K562 (cell line): Measurements from ENCODE around the gene SHISA8. TPM values are rescaled to one million over a fixed set of nuclear protein-coding genes. Genes with fewer than 3 reads are reported as not detected.
A peak's percentile ranks its signal among the peaks of the same experiment; 100 is the strongest.

ENCODE experiments used
- BCOR ChIP-seq: fragments of 450-650 bp; IDR thresholded peaks from 2 replicates; pipeline ENCODE4 v1.6.1; 2016
- CHAMP1 ChIP-seq: fragments of 450-650 bp; IDR thresholded peaks from 2 replicates; pipeline ENCODE4 v1.6.1; 2016; ENCODE audit warnings: mild to moderate bottlenecking
- E2F3 ChIP-seq: fragments of 250-450 bp; sonication (Bioruptor Pico); IDR thresholded peaks from 2 replicates; pipeline ENCODE4 v1.4.0; 2020; ENCODE audit warnings: mild to moderate bottlenecking
- KDM5B ChIP-seq: fragments of 200-600 bp; sonication (generic); IDR thresholded peaks from 2 replicates; pipeline ENCODE4 v1.6.1; 2012; ENCODE audit warnings: low read depth, mild to moderate bottlenecking, moderate library complexity, low read length, control low read depth, inconsistent platforms; ENCODE audit not compliant: insufficient replicate concordance
- KLF13 ChIP-seq: fragments of 450-650 bp; IDR thresholded peaks from 2 replicates; pipeline ENCODE4 v1.6.1; 2016; ENCODE audit warnings: missing genetic modification characterization, low read depth, mild to moderate bottlenecking, missing compliant biosample characterization, moderate library complexity, borderline replicate concordance
- LARP7 ChIP-seq: fragments of 450-650 bp; IDR thresholded peaks from 2 replicates; pipeline ENCODE4 v1.6.1; 2016
- MYNN ChIP-seq, 2 experiments: sonication (generic); formaldehyde crosslinking in 1 of 2; IDR thresholded peaks; 2 replicates each; pipeline versions ENCODE4 v1.5.0 to v1.6.1; 2016 to 2020; ENCODE audit warnings: antibody characterized with exemption in 1 of 2, missing genetic modification reagents in 1 of 2
- NFATC3 ChIP-seq: fragments of 450-650 bp; IDR thresholded peaks from 2 replicates; pipeline ENCODE4 v1.6.1; 2017; ENCODE audit warnings: mild to moderate bottlenecking
- NFE2 ChIP-seq: IDR thresholded peaks from 2 replicates; pipeline ENCODE4 v1.6.1; 2014; ENCODE audit warnings: antibody characterized with exemption, low read depth
- POU5F1 ChIP-seq: fragments of 150-350 bp; IDR thresholded peaks from 2 replicates; pipeline ENCODE4 v1.6.1; 2014; ENCODE audit warnings: borderline replicate concordance, low read length, low read depth, mild to moderate bottlenecking; ENCODE audit not compliant: partially characterized antibody
- SAFB2 ChIP-seq: fragments of 200-400 bp; formaldehyde crosslinking; IDR thresholded peaks from 2 replicates; pipeline ENCODE4 v1.6.1; 2018; ENCODE audit warnings: borderline replicate concordance, low read length, low read depth, moderate library complexity; ENCODE audit not compliant: severe bottlenecking
- SMAD4 ChIP-seq: fragments of 250-450 bp; sonication (Bioruptor Pico); conservative IDR thresholded peaks from 2 replicates; pipeline ENCODE4 v1.8.0; 2021; ENCODE audit warnings: inconsistent platforms, mild to moderate bottlenecking, moderate library complexity
- SRSF3 ChIP-seq: fragments of 200-400 bp; formaldehyde crosslinking; IDR thresholded peaks from 2 replicates; pipeline ENCODE4 v1.6.1; 2016; ENCODE audit warnings: mild to moderate bottlenecking, low read length, moderate library complexity; ENCODE audit not compliant: insufficient read depth
- ZBTB5 ChIP-seq: fragments of 450-650 bp; IDR thresholded peaks from 2 replicates; pipeline ENCODE4 v1.6.1; 2017; ENCODE audit warnings: antibody characterized with exemption
- ZNF239 ChIP-seq: fragments of 250-450 bp; sonication (Bioruptor Pico); IDR thresholded peaks from 2 replicates; pipeline ENCODE4 v1.4.0; 2020; ENCODE audit warnings: mild to moderate bottlenecking
- polyA plus RNA-seq, 8 experiments: library from polyadenylated mRNA; depleted of rRNA in 4 of 8; stranded (reverse) in 5 of 8; unstranded in 3 of 8; fragments of >200 nt; fragmentation: Nextera tagmentation in 2 of 8; fragmentation: Illumina TruSeq in 1 of 8; extraction: Ambion mirVana in 2 of 8; extraction: Trizol in 1 of 8; gene quantifications; 2 replicates each; pipeline versions ENCODE4 v1.2.1 to v1.2.3, GENCODE V29; 2011 to 2014; ENCODE audit warnings: inconsistent platforms in 1 of 8, missing spikeins in 1 of 8
- total RNA-seq, 7 experiments: library from RNA; depleted of rRNA in 6 of 7; stranded (reverse); fragments of >200 nt in 6 of 7; fragmentation: Illumina TruSeq in 2 of 7; extraction: Trizol in 2 of 7; gene quantifications; 2 replicates each; pipeline versions ENCODE4 v1.2.1 to v1.2.3, GENCODE V29; 2011 to 2021; ENCODE audit warnings: low replicate concordance in 1 of 7
- TF ChIP-seq, protein P1 (sequence below): IDR thresholded peaks from 2 replicates; pipeline ENCODE4 v1.6.1; 2014; ENCODE audit warnings: antibody characterized with exemption
- TF ChIP-seq, protein P2 (sequence below): fragments of 450-650 bp; IDR thresholded peaks from 2 replicates; pipeline ENCODE4 v1.7.0; 2016; ENCODE audit warnings: borderline replicate concordance
- TF ChIP-seq, protein P3 (sequence below): fragments of 250-450 bp; sonication (Bioruptor Pico); IDR thresholded peaks from 2 replicates; pipeline ENCODE4 v1.4.0; 2020; ENCODE audit warnings: mild to moderate bottlenecking, moderate library complexity

SHISA8 gene
- total and polyA plus RNA-seq, 9 of the 15 experiments (the other 6 are each of a cell fraction or from before 2014, with no cell fraction given): 0.07 to 3.3 (median 1.1) TPM; not detected in 4

- no peak for TF ChIP-seq SRSF3
- TF ChIP-seq, protein P1, sequence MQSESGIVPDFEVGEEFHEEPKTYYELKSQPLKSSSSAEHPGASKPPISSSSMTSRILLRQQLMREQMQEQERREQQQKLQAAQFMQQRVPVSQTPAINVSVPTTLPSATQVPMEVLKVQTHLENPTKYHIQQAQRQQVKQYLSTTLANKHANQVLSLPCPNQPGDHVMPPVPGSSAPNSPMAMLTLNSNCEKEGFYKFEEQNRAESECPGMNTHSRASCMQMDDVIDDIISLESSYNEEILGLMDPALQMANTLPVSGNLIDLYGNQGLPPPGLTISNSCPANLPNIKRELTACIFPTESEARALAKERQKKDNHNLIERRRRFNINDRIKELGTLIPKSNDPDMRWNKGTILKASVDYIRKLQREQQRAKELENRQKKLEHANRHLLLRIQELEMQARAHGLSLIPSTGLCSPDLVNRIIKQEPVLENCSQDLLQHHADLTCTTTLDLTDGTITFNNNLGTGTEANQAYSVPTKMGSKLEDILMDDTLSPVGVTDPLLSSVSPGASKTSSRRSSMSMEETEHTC: 0 out of 2 replicates have a peak, but pooled peaks have one; percentile 27
- no peak for TF ChIP-seq ZBTB5
- peak; percentile 76; the same call in 1 of the 2 replicates for TF ChIP-seq KLF13 (tag)
- TF ChIP-seq SAFB2: no peak
- 0 out of 2 replicates have a peak, but pooled peaks have one; percentile 15 for TF ChIP-seq SMAD4 (CRISPR knock-in tag)
- TF ChIP-seq, protein P2, sequence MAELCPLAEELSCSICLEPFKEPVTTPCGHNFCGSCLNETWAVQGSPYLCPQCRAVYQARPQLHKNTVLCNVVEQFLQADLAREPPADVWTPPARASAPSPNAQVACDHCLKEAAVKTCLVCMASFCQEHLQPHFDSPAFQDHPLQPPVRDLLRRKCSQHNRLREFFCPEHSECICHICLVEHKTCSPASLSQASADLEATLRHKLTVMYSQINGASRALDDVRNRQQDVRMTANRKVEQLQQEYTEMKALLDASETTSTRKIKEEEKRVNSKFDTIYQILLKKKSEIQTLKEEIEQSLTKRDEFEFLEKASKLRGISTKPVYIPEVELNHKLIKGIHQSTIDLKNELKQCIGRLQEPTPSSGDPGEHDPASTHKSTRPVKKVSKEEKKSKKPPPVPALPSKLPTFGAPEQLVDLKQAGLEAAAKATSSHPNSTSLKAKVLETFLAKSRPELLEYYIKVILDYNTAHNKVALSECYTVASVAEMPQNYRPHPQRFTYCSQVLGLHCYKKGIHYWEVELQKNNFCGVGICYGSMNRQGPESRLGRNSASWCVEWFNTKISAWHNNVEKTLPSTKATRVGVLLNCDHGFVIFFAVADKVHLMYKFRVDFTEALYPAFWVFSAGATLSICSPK: no peak; the same call in 1 of the 2 replicates
- TF ChIP-seq, protein P3, sequence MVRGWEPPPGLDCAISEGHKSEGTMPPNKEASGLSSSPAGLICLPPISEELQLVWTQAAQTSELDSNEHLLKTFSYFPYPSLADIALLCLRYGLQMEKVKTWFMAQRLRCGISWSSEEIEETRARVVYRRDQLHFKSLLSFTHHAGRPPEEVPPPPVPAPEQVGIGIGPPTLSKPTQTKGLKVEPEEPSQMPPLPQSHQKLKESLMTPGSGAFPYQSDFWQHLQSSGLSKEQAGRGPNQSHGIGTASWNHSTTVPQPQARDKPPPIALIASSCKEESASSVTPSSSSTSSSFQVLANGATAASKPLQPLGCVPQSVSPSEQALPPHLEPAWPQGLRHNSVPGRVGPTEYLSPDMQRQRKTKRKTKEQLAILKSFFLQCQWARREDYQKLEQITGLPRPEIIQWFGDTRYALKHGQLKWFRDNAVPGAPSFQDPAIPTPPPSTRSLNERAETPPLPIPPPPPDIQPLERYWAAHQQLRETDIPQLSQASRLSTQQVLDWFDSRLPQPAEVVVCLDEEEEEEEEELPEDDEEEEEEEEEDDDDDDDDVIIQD (CRISPR knock-in tag): no peak
- no peak for TF ChIP-seq NFATC3
- no peak for TF ChIP-seq POU5F1
- TF ChIP-seq E2F3 (CRISPR knock-in tag): peak; percentile 55; the same call in 1 of the 2 replicates
- no peak for TF ChIP-seq NFE2
- no peak for TF ChIP-seq MYNN (IDR thresholded peaks at IDR 0.05)
- no peak for TF ChIP-seq MYNN (CRISPR knock-in tag; IDR thresholded peaks at IDR 0.05)
- TF ChIP-seq BCOR: 0 out of 2 replicates have a peak, but pooled peaks have one; percentile 51
- TF ChIP-seq ZNF239 (CRISPR knock-in tag): no peak
- TF ChIP-seq LARP7: no peak
- TF ChIP-seq KDM5B: peak; percentile 37
- no peak for TF ChIP-seq CHAMP1
Measured at GRCh38 chr22:41946629-41947423, 32.0 kb upstream of the SHISA8 start, which contains the start of gene CENPM (continued).
